GM18909 (cell line): ENCODE measurements around the gene PUSL1.

Source experiments
- ATAC-seq: cut with Tn5 transposase; IDR thresholded peaks from one replicate; pipeline ENCODE4 v1.9.1; 2021; ENCODE audit warnings: mild to moderate bottlenecking; ENCODE audit not compliant: unreplicated experiment, poor library complexity

The PUSL1 gene

DNA sequence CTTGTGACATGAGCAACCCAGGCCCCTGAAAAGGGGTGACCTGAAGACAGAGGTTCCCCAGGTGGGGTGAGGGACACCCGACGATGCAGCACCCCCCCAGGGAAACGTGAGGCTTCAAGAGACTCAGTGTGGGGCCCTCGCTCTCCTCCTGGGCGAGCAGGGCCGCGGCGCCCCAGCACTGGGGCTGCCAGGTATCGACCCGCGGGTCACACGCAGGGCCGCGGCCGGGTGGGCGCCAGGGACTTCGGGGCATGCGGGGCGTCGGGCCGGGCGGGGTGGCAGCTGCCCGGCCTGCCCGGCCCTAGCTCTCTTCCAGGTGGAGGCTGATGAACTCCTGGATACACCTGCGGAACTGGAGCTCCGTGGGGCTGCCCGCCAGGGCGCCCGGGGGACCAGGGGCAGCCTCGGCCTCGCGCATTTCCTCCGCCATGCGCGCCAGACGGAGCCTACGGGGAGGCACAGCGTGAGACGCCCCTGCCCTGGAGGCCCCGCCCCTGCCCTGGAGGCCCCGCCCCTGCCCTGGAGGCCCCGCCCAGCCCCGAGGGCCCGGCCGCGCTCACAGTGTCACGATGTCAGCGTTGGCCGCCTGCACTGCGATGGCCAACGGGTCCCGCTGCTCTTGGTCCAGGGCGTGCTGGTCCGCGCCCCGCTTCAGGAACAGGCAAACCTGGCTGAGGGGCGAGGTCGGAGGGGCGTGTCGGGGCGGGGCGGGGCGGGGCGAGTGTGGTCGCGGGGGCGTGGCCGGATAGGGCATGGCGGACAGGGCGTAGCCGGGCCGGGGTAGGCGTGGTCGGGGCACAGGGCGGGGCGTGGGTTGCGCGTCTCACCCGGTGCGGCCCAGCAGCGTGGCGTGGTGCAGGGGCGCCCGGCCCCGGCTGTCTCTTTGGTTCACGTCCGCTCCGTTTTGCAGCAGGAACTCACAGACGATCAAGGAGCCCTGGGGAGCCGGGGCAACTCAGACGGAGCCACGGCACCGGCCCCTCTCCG lies 14.8 kb upstream of the PUSL1 start:
- no peak for ATAC-seq

DNA sequence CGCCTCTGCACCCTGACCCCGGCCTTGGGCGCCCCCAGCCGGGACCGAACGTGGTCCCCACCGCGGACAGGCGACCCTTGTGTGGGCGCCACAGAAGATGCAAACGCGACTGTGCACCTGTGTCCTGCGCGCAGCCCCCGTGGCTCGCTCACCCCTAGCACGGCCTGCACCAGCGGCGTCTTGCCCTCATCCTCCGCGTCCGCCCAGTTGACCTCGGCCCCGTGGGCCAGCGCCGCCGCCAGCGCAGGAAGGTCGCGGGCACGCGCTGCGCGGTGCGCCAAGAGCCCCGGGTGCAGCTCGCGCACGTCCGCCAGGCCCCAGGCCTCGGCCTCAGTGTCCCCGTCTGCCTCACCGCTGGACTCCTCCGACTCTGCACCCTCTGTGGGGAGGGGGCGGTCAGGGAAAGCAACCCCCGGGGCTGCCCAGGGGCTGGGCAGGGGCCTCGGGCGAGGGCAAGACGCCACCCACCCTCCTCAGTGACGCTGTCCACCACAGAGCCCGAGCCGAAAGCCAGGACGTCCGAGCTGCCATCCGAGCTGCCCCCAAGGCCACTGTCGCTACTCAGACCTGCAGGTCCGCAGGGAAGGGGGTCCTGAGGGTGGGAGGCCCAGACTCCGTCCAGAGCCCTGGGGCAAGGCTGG lies 14.0 kb upstream of the PUSL1 start:
- no peak for ATAC-seq

DNA sequence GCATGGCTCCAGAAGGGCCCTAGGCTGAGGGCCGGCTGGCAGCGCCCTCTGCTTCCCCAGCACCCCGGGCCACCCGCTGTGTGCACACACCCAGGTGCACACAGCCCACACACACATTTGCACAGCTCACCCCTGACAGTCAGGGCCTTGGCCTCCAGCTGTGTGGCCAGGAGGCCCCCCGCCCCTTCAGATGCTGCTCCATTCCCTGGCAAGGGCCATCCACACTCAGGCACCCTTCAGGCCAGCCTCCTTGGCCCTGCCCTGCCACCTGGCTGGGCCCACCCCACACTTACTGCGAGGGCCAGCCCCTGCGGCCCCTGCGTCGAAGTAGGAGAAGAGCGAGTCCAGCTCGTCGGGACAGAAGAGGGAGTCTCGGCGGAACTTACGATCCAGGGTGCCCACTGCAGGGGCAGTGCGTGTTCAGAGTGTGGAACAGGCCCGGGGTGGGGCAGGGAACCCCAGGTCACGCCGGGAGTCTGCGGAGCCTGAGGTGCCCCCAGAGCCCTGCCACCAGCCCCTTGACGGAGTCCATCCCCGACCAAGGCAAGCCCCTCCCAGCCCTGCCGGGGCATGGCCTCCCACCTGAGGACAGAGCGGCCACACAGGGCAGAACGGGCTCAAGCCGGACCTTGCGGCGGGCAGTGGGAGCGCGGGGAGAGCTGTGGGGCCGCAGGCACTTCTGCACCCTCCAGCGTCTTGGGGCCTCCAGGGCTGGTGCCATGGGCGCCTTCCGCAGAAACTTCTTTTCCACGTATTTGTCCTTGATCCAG lies 13.1 kb upstream of the PUSL1 start:
- ATAC-seq = no peak

DNA sequence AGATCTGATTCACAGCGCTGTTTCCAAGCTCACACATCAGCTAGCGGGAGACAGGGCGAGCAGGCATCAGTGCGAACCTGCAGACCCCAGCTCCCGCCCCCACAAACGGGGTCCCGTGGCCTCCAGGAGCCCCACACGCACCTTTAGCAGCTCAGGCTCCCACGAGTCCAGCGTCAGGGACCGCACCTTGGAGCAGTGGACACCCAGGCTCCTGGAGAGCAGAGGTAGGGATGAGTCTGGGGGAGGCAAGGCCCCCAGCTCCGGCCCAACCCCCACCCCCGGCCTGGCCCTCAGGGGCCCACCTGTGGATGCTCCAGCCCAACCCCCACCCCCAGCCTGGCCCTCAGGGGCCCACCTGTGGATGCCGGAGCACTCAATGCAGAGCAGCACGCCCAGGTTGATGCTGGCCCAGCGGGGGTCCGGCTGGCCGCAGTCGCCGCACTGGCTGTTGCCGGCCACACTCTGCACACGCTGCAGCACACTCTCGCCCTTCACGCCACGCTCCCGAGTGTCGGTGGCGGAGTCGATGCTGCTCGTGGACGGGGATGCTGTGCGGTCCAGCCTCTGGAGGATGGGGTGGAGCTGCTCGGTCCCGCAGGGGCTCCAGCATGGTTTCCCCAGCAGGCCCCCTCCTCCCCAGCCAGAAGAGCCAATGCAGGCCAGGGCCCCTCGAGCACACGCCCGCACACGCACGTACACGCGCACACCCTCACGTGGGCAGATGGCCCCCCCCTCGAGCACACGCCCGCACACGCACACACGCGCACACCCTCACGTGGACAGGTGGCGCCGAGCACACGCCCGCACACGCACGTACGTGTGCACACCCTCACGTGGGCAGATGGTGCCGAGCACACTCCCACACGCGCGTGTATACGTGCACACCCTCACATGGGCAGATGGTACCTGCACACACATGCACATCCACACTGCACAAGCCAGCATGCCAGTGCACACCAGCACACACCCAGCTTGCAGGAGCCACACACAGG lies 12.0 kb upstream of the PUSL1 start:
- no peak for ATAC-seq

DNA sequence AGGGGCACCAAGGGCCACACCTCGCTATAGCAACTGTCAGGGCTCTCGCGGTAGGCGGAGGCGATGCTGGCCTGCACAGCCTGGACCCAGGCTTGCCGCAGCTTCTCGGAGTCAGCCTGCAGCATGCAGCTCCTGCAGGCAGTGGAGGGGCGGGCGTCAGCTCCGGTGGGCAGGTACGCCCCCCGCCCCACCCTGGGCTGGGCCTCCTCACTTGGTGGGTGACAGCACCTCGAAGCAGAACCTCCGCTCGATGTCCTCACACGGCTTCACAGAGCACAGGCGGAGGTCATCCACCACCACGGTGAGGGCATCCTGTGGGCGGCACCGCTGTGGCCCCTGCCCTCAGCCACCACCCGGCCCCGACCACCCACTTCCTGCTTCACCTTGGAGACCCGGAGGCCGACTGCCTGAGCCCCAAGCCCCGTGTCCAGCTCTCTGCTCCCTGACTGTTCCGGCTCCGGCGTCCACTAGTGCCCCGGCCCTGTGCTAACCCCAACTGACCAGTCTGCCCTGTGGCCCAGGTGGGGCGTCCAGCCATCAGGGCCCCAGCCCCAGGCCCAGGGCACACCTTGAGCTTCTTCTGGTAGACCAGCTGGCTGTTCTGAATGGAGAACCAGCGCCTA lies 10.5 kb upstream of the PUSL1 start:
- ATAC-seq = no peak

DNA sequence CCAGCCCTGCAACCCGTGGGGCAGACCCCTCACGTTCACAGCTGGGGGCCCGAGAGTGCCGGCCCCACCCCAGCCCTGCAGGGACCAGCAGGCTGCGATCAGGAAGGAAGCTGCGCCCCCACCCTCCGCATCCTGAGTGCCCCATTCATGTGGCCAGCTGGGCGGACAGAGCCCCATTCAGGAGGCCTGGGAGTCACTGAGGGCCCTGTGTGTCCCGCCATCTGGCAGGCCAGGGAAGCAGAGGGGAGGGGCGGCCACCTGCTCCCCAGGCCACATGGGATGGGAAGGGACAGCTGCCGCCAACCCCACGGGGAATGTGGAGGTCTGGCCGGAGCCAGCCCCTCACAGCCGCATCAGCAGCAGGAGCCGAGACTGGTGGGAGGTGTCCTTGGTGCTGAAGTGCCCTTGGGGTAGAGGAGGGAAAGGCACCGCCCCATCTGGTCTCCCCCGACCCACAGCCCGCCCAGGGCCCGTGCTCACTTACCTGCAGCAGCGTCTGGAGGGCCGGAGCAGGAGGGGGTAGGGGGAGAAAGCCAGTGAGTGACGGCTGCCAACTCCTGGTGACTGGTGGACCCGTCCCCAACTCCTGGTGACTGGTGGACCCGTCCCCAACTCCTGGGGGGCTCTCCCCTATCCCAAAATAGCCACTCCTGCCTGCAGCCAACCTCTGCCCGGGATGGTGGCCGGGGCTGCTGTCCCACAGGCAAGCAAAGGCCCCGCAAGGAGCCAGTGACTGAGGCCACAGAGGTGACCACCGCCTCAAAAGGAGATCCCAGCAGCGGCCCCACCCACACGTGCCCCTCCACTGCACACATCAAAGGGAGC lies 9.3 kb upstream of the PUSL1 start:
- no peak for ATAC-seq

DNA sequence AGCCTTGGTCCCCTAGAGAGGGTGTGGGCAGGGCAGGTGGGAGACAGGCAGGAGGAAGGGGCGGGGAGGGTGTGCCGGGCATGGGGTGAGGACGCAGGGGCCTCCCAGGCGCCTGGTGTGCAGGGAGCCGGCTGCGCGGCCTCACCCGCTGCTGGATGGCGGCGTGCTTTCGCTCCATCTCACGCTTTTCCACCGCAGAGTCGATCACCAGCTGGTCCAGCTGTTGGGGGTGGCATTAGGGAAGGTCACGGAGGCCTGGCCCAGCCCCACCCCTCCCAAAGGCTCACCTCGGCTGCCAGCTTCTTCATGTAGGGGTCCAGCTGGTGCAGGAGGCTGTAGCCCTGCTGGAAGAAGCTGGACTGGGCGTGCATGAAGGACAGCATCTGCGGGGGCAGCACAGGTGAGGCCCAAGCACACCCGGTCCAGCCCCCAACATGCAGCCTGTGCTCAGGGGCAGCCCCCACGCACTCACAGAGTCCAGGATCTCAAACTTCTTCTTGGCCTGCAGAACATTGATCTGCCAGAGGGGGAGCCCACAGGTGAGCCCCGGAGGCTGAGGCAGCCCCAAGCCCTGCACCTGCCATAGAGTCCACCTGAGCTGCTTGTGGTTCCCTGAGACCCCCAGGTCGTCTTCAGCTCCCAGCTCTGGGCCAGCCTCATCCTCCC lies 8.6 kb upstream of the PUSL1 start:
- no peak for ATAC-seq

DNA sequence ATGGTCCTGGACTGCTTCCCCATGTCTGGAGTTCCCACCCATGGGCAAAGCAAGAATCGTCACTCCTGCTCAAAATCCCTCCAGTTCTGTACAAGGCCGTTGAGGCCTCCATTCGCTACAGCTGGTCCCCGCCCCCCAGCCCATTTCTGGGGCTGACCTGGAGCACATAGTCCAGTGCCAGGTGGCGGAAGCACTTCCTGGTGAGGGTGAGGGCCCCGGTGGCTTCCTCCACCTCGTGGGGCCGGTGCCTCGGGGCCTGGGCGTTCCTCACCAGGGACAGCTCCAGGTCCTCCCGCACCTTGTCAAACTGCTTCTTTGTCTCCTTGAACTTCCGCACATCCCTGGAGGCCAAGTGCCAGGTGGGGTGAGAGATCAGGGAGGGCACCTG lies 8.1 kb upstream of the PUSL1 start:
- no peak for ATAC-seq

DNA sequence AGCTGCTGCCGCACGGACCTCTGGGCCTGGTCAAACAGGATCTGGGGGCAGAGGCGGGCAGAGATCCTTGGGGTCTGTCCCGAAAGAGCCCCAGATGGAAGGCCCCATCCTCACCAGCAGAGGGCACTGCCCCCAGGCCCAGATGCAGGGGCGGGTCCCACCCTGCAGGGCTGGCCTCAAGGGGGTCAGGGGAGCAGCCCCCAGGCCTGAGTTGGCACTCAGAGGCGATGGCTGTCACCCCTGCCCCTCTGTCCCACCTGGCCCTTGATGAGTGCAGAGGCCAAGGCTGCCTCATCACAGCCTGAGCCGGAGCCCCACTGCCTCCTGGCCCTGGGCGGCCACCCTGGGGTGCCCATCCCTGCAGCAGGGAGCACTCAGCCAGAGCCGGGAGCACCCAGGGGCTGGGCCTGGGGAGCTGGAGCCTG lies 6.4 kb upstream of the PUSL1 start:
- no peak for ATAC-seq

DNA sequence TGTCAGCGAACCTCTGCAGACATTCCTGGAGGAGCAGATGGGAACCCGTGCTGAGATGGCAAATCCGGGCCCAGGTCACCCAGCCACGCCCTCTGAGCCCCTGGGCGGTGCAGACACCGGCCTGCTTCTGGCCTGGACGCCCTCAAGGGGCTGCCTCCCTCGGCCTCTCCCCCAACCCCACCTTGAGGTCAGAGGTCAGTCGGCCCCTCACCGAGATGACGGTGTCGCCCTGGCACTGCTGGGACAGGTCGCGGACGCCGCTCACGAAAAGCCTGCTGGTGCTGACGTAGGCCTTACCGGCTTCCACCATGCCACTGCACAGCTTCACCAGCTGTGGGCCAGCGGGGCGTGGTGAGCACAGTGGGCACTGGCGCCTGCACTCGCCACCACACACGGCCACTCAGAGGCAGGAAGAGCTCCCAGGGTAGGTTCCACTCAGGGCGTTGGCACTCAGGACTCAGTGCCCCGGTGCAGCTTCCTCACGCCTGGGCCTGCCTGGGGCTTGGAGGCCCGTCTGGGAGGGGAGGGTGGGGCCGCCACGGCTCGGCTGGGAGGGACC lies 5.4 kb upstream of the PUSL1 start:
- ATAC-seq = no peak

DNA sequence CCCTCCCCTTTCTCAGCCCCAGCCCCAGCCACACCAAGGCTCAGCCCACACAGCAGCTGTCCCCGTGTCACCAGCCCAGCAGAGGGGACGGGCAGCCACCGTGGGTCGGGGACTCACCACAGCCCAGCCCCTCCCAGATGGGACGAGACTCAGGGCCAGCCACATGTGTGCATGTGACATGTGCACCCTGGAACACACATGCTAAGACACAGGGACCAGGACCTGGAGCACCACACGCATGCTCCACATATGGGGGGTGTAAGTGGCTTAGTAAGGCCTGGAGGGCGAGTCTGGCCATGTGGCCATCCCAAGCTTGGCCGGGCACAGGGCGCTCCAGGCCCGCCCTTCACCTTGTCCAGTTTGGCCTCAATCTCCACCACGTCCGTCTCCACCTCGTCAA lies 4.7 kb upstream of the PUSL1 start:
- no peak for ATAC-seq

DNA sequence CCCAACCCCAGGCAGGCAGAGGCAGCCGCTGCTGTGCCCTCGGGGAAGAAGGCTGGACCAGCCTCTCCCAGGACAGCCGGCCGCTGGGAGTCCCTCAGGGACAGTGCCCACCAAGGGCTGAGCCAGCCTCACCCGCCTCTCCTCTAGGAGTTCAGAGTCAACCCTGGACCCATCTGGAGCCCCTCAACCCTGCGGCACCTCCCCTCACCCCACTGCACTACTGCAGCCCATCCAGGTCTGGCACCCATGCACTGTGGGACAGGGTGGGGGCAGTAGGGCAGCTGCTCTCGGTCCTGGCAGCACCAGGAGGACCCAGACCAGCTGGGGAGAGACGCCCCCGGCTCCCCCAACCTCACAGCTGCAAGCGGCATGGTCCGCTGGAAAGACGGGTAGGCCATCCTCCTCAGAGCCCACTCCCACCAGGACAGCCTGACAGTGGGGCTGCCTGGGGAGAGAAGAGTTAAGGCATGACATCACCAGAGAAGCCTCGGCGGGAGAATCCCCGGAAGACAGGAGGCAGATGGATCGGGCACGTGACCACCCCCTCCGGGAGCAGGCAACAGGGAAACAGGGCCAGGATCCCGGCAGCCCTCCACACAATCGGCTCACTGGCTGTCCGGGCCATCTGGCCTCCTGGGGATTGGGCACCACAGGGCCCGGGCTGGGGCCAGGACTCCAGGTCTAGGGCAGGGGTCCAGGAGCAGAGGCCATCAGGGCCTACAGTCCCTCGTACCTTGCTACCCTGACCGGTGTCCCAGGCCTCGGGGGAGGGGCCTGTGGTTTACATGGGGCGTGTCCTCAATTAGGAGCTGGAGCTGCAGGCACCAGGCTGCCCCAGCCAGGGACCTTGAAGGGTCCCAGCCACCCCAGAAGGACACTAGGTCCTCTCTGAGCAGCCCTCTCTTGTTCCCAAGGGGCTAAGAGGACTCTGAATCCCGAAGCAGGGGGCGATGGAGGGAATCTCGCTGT lies 3.8 kb upstream of the PUSL1 start:
- no peak for ATAC-seq

DNA sequence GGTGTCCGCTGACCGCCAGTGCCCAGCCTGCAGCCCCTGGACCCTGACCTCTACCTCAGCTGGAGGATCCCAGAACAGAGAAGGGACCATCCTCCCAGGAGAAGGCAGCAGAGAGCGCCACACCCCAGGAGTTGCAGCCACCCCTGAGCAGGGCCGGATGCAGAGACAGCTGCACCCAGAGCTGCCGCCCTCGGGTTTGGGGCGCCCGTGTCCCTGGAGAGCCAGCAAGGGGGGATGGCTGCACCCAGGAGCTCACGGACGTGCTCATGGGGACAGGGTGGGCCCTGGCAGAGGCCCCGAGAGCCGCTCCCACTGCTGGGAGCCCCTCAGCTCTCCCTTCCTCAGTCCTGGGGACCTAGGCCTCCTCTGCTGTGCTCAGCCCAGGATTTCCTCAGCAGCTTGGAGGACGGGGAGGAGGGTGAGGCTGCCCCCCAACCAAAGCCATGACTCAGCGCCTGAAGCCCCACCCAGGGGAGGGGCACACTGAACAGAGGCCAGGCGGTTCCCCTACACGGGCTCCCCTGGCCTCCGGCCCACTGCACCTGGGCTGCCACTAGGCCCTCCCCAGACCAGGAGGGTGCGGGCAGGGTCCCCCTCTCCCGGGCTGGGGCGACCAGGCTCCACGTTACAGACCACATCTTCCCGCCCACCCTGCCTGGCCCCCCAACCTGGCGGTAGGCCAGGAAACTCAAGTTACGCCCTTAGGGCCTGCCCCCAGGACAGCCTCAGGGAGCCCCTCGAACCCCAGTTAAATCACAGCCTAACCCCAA lies 2.9 kb upstream of the PUSL1 start:
- no peak for ATAC-seq

DNA sequence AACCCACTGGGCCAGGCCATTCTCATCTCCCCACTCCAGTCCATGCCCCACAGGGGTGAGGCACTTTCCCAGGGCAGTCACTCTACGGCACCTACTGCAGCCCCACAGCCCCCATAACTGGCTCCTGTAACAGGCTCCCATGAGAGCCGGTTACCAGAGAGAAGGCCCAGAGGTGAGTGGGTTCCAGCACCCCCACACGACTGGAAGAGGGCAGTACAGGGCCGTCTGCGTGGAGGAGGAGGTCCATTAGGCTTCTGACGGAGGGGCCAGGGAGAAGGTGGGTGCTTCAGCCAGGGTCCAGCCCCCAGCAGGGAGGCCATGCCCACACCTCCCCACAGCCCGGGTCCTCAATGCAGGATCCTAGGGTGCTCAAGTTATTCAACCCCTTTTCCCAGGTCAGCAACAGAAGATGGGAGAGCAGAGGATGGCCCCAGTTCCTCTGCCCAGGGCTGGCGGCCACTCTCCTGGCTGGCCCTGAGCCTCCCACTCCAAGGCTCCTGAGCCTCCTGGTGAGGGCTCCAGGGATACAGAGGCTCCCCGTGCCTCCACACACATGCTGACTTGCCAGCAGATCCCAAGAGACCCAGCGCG lies 2.2 kb upstream of the PUSL1 start:
- ATAC-seq = no peak

DNA sequence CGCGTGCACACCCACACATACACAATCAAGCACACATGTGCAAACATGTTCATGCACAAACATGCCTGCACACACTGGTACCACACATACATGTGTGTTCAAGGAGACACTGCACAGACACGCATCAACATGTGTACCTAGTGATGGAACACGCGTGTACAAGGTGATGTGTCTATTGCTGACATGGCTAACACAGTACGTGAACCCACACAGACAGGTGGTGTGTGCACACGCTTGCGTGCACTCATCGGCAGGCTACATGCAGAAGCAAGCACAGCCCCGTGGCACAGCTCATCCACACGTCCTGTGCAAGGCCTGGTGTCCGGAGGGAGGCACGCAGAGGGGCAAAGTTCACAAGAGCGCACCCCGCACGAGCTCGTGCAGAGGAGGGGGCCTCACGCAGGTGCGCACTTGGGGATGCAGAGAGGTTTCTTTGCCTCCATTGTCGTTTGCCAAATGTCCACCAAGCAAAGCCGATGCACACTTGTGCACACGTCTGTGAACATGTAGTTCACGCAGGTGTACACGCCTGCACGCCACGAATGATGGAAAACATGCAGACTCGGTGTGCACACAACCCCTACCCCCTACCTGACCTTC lies 1.6 kb upstream of the PUSL1 start:
- no peak for ATAC-seq
